AG20443 (cell line): ENCODE results near the gene FAM200C.
"Not testable (repeated sequence)": the region's sequence is repeated elsewhere in the genome, so short reads cannot be mapped to it uniquely, and the experiment has no call there.

Source experiments
- DNase-seq: peaks from one replicate; pipeline ENCODE4 v3.0.0; 2012; ENCODE audit warnings: low spot score, mixed read lengths

FAM200C gene

DNA sequence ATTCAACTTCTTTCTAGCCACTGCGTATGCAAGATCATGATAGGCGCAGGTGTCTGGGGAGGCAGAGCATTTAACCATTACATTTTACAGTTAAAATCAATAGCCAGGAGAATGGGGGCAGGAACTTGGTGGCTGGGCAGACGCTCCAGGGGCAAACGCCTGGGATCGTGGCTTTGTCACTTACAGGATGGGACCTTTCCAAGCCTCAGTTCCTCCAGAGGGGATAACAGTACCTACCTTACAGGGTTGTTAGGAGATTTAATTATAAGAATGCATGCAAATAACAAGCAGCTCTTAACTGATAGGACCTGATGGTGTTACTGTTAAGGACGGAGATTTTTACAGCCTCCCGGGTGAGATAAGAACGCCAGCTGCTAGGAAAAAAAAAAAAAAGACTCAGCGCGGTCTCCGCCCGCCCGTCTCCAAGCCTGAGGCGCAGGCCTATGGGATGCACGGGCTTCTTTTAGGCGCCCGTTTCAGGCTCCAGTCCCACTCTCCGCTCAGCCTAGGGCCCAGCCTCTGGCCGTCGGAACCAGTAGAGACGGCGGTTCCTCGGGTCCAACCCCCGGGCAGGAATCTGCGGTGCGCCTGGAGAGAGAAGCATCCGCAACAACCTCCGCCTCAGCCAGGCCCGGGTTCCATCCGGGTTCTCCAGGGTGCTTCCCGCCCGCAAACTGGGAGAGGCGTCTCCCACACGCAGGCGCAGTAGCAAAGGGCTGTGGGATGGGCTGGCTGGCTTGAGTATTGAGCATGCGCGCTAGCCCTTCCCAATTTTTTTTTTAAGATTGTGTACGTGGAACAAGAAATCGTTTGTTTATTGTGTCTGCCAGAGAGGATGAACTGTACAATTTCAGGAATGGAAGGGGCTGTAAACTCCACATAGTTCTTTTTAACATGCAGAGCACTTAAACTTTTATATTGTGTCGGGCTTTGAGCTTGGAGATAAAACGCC lies at the start of gene FAM200C:
Gene FAM200C (minus strand): TSS at position 653 of the 952 bp plus-strand sequence. CDS start 4,564 bp downstream, outside the sequence.
- peak; percentile 100 for DNase-seq

DNA sequence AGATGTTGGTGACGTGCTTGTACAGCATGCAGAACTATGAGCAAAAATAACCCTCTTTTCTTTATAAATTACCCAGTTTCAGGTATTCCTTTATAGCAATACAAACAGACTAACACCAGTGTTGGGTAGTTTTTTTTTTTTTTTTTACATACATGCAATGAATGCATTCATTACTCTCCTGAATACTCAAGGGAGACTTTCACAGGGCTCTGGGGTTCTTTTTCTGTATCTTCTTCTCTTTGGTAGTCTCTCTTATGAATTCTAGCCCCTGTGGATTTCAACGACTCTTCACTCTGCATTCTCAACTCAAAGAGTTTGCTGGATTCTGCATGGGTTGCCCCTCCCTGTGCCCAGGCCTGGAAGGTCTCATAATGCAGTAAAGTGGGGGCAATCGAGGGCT lies 49.6 kb upstream of the FAM200C start:
- no peak for DNase-seq

DNA sequence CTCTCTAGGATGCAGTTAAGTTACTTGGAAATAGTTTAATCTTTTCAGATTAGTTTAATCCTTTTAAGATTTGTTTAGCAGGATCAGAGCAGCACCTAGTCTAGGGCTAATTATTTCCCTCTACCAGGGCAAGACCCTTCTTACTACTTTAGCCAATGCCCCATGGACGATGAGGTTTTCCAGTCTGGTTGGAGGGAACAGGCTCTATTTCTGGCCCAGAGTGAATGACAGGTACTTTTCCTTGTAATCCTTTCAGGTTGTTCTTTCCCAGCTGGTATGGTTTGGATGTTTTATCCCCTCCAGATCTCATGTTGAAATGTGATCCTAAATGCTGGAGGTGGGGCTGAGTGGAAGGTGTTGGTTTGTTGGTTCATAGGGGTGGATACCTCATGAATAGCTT lies 49.0 kb upstream of the FAM200C start:
- no peak for DNase-seq

DNA sequence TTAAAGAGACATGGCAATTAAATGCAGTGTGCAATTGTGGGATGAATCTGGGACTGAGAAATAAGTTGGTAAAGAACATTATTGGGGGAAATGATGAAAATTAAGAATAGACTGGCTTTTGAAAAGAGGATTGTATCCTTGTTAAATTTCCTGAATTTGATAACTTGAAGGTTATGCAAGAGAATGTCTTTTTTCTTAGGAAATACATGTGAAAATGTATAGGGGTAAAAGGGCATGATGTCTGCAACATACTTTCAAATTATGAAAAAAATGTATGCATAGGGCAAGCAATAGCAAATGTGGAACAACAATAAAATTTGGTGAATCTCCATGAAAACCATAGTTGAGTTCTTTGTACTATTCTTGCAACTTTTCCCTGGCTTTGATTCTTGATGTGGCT lies 45.9 kb upstream of the FAM200C start:
- DNase-seq = no peak

DNA sequence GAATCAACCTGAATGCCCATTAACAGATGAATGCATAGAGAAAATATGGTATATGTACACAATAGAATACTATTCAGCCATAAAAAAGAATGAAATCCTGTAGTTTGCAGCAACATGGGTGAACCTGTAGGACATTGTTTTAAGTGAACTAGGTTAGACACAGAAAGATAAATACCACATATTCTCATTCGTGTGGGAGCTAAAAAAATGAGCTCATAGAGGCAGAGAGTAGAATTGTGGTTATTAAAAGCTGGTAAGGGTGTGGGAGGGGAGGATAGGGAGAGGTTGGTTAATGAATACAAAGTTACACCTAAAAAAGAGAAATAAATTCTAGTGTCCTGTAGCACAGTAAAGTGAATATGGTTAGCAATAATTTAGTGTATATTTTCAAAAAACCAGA lies 45.3 kb upstream of the FAM200C start:
- DNase-seq = no peak

DNA sequence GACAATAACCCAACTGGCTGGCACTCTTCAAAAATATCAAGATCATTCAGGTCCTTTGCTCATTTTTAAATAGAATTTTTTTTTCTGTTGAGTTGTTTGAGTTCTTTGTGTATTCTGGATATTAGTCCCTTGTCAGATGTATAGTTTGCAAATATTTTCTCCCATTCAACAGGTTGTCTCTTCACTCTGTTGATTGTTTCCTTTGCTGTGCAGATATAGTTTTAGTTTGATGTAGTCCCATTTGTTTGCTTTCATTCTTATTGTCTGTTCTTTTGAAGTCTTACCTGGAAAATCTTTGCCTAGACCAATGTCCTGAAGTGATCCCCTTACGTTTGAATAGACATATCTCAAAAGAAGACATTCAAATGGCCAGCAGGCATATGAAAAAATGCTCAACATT lies 44.6 kb upstream of the FAM200C start:
- no peak for DNase-seq

DNA sequence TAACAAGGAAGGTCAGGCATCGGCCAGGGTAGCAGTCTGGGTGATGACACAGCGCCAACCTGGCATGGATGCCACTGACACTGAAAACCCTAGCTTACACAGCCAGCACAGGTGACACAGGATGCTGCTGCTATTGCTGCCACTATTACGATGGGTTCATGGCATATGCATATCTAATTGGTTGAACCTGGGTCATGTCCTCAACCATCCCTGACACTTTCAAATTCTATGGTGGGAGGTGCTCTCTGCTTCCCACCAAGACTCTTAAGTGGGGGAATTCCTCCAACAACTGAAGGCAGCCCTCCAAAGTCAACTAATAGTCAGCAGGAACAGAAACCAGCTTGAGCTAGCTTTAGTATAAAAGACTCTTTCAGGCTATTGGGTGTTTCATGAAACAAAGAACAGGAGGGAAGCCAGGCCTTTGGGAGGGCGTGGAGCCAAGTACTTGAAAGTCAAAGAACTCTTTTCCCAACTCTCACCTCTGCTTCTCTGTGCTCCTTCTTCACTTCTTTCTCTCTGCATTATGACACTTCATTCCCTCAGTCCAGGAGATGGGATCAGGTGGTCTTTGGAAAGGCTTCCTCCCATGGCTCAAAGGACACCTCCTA lies 43.1 kb upstream of the FAM200C start:
- no peak for DNase-seq

DNA sequence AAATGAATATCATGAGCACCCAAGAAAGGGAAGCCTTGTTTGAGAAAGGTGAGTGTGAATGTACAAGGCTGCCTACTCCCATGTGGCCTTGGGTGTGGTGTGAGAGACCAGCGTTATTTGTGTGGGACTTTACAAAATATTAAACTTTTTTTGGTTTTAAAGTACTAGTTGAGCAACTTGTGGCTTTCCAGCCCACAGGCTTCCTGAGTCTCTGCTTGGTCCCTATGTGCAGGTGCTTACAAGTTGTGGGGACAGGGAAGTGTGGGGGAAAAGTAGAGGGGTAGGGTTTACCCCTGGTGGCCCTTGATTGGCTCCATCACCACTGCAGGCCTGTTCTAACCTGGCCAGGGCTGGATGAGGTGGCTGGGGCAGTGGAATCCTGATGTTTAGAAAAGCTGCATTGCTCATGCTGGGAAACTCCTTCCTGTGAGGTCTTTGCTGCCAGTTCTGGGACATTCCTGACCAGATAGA lies 41.5 kb upstream of the FAM200C start:
- DNase-seq = no peak

DNA sequence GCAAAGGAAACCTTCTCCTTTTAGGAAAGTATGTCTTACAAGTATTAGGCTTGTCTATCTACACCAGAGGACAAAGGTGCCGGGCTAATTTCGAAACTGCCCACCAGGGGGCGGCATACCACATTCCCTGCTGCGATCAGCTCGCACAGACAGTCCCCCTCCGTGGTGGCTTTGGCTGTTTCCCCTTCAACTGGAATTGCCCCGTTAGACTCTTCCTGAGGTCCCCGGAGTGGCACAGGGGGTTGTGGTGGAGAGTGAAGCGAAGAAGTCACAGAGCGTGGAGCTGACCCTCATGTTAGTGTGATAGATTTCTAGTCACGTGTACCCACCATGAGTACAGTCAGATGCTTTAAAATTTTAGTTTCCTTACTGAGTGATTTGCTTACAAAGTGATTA lies 39.3 kb upstream of the FAM200C start:
- DNase-seq = peak; percentile 91

DNA sequence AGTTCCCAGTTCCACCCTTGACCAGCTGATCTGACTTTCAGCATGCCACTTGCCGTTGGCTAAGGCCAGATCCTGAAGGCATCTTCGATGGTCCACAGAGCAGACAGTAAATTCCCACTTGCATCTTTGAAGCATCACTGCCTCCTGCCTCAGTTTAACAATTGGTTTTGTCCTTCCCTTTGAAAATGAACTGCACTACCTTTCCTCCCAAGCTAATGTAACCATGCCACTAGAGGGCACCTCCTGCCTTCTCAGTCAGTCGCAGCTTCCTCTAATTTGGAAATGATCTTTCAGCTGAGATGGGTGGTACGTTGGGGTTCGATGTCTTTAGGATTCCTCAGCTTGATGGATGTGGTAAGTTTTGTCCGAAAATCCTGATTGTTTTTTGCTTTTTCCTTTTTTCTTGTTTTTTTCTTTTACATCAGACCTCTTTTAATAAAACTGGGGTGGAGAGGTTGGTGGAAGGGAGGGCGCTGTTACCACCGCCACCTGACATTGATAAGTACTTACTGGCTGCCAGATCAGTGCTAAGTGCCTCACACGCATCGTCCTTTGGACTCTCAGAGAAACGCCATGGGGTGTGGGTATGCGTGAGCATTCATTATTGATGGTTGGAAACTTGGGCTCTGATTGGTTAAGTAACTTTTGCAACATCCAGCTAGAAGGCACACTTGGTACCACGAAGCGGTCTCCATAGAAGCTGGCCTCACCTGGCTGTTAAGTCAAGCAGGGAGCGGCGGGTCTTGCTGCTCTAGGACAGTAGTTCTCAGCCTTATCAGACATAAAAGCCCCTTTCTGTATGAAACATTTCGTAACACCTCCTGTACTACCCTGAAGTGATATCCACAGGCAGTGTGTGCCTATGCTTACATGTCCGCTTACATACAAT lies 38.7 kb upstream of the FAM200C start:
- peak; percentile 74 for DNase-seq

DNA sequence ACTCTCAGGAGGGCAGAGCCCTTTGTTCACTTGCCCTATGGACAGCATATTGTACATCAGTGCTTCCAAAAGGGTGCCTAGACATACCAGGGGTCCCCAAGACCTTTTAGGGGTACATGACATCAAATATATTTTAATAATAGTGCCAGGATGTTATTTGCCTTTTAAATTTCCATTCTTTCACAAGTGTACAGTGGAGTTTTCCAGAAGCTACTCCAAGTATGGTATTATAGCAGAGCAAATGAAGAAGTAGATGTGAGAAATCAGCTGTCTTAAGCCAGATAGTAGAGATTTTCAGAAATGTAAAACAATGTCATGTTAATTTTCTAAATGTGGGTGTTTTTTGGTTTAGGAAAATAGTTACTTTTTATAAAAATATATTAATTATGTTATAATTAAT lies 37.4 kb upstream of the FAM200C start:
- DNase-seq = no peak

DNA sequence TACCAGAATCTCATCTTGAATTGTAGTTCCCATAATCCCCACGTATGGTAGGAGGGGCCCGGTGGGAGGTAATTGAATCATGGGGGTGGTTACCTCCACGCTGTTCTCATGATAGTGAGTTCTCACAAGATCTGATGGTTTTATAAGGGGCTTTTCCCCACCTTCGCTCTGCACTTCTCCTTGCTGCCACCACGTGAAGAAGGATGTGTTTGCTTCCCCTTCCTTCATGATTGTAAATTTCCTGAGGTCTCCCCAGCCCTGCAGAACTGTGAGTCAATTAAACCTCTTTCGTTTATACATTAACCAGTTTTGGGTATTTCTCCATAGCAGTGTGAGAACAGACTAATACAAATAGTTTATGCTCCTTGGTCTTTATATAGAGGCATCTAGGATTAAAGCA lies 36.8 kb upstream of the FAM200C start:
- not testable (repeated sequence) for DNase-seq

DNA sequence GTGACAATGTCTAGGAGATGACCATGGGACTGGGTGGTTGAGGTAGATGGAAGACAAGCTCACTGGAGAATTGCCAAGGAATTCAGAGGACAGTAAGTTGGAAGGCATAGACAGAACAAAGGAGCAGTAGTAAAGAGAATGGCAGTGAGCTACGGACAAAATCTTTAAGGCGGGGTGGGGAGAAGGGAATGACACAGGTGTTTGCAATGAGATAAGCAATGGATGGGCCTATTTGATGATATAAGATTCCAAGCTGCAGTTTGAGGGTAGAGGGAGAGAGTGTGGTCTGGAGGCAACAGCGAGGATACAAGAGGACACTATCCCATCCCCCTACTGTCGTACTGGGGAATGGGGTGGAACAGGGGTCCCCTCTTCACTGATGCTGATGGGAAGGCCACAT lies 36.2 kb upstream of the FAM200C start:
- no peak for DNase-seq

DNA sequence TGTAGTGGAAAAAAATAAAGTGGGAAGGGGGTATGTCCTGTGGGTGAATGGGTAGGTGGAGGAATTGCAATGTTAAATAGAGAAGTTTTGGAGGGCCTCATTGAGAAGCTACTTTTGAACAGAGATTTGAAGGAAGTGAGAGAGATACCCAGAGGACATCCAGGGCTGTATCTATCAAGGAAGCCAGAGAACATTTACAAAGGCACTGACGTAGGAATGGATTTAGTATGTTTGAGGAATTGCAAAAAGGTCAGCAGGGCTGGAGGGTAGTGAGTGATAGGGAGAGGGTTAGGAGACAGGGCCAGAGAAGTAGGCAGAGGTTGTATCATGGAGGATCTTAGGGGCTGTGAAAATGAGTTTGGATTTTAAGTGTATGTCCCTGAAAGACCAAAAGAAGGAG lies 35.7 kb upstream of the FAM200C start:
- no peak for DNase-seq

DNA sequence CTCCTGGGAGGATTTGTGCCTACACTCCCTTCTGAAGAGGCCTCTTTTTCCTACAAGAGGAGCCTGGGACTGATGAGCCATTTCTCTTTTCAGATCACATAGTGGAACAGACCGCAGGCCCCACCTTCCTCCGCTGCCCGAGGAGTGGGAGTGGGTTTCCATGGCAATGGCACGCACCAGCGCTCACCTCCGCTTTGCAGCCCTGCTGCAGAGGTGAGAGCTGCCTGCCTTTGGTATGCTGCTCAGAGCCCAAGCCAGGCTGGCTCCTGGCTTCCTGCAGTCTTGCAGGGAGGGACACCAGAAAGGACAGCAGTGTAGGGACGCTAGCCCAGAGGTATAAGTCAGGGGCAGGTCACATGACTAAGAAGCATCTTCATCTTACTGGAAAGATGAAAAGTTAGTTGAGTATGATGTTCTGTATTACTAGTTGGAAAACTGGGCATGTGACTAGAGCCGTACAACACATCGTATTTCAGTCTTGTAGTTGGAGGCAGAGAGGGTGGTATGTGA lies 34.2 kb upstream of the FAM200C start:
- no peak for DNase-seq

DNA sequence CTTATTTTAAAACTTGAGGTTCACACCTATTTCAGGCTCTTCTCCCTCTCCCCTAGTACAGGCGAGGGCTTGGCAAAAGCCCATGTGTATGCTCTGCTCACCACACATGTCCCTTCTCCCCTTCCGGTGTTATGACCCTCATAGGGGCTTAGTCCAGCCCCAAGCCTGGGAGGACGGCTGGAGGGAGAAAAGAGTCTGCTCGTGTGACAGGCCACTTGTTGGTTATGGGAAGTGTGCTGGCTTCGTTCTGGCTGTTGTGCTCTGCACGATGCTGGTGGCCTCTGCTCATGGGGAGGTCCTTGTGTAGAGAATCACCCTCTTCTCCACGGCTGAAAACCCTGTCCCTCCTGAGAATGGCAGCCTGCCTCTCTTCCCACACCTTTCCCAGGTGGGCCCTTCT lies 32.9 kb upstream of the FAM200C start:
- DNase-seq = no peak

DNA sequence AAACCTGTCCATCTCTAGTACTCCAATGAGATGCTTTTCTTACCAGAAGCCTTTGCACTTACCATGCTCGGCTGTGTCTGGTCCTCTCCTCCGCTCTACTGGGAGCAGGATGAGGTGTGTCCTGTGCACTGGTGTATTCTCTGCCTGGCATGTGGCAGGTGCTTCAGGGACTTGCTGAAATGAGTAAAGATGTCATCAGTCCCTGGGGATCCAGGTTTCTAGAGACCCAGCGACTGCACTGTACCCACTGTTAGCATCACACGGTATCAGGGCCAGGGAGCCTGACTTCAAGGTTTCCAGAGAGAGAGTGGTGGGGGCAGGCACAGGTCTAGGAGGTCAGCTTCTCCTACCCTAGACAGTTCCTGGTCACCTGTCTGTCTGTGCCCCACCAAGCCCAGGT lies 32.3 kb upstream of the FAM200C start:
- DNase-seq = no peak

DNA sequence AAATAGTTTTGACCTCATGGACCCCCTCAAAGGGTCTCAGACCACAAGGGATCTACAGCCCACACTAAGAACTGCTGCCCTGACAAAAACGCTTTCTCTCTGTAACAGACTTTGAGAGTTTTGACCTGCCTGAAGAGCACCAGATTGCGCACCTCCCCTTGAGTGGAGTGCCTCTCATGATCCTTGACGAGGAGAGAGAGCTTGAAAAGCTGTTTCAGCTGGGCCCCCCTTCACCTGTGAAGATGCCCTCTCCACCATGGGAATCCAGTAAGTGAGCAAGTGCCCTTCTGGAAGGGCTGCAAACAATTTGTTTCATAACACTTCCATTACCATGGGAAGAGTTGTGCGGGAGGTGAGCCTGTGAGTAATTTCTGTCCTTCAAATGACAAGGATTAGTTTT lies 27.8 kb upstream of the FAM200C start:
- no peak for DNase-seq

DNA sequence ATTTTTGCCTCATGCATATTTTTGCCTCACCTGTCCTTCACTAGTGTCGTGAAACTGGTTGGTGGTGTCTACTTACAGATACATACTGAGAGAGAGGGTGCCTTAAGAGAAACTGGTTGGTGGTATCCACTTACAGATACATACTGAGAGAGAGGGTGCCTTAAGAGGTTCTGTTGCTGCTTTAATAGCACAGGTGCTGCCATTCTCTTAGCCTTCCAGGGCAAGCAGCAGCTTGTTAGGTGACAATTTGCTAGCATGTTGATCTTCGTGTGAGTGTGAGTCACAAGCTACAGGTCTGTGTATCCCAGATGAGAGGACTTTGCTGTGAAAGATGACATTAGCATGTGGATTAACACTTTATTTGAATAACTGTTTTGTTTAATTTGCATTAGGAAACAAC lies 23.2 kb upstream of the FAM200C start:
- DNase-seq = no peak

DNA sequence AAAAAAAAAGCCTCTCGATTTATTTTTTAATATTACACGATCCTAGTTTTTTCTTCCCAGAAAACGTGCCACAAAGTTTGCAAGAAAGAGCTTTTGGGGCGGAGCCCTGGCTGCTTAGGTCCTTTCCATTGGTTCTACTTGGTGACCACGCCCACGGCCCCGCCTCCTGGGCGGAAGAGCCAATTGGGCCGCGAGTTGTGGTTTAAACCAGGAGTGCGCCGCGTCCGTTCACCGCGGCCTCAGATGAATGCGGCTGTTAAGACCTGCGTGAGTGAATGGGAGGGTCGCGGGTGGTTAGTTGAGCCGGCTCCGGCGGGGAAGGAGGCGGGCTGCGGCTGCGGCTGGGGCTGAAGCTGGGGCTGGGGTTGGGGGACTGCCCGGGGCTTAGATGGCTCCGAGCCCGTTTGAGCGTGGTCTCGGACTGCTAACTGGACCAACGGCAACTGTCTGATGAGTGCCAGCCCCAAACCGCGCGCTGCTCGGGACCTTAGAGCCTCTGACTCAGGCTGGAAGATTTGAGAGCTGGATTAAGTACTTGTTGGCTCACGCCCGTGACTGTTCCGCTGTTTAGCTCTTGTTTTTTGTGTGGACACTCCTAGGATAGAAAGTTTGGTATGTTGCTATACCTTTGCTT lies 21.9 kb upstream of the FAM200C start, which contains the start of gene PTTG1:
Gene PTTG1 (plus strand): TSS at position 231 of the 634 bp plus-strand sequence. CDS start 458 bp downstream, outside the sequence.
- peak; percentile 94 for DNase-seq

DNA sequence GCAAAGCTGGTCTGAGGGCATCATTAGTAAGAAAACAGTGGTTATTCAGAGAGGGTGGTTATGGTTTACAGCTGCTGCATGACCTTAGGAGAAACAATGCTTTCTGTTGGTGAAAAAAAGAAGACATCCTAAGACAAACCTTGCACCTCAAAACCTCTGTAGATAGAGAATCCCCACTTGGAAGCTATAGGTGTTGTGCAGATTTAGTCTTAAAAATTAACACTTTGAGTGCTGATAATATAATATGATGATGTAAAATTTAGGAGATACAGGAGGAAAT lies 20.4 kb upstream of the FAM200C start:
- no peak for DNase-seq
